ENCODE data around the gene CEPT1.

CEPT1 gene

DNA sequence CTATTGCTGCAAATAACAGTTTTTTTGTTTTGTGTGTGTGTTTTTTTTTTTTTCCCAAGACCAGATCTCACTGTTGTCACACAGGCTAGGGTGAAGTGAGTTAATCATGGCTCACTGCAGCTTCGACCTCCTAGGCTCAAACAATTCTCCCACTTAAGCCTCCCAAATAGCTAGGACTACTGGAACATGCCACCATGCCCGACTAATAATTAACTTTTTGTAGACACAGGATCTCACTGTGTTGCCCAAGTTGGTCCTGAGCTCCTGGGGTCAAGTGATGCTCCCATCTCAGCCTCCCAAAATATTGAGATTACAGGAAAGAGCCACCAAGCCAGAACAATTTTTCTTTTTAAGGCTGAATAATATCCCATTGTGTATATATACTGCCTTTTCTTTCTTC is 35.0 kb upstream of the CEPT1 start:
- Histone ChIP-seq H3K27me3 (replicated peaks; ENCODE audit: control insufficient read depth, insufficient read depth, low read length) (no peaks in the 10 kb centered on the region), H3K4me3 (replicated peaks; ENCODE audit: low read depth, low read length) (no peak overlapping the region), H3K36me3 (ENCODE audit: control insufficient read depth, insufficient read depth, low read length) (no peaks in the 10 kb centered on the region)
- TF ChIP-seq, protein P1, sequence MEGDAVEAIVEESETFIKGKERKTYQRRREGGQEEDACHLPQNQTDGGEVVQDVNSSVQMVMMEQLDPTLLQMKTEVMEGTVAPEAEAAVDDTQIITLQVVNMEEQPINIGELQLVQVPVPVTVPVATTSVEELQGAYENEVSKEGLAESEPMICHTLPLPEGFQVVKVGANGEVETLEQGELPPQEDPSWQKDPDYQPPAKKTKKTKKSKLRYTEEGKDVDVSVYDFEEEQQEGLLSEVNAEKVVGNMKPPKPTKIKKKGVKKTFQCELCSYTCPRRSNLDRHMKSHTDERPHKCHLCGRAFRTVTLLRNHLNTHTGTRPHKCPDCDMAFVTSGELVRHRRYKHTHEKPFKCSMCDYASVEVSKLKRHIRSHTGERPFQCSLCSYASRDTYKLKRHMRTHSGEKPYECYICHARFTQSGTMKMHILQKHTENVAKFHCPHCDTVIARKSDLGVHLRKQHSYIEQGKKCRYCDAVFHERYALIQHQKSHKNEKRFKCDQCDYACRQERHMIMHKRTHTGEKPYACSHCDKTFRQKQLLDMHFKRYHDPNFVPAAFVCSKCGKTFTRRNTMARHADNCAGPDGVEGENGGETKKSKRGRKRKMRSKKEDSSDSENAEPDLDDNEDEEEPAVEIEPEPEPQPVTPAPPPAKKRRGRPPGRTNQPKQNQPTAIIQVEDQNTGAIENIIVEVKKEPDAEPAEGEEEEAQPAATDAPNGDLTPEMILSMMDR (IDR thresholded peaks at IDR 0.05; ENCODE audit: insufficient read depth, low read length, poor library complexity, severe bottlenecking), result no peak
- no peak for DNase-seq (ENCODE audit: extremely low read depth, insufficient read length)

DNA sequence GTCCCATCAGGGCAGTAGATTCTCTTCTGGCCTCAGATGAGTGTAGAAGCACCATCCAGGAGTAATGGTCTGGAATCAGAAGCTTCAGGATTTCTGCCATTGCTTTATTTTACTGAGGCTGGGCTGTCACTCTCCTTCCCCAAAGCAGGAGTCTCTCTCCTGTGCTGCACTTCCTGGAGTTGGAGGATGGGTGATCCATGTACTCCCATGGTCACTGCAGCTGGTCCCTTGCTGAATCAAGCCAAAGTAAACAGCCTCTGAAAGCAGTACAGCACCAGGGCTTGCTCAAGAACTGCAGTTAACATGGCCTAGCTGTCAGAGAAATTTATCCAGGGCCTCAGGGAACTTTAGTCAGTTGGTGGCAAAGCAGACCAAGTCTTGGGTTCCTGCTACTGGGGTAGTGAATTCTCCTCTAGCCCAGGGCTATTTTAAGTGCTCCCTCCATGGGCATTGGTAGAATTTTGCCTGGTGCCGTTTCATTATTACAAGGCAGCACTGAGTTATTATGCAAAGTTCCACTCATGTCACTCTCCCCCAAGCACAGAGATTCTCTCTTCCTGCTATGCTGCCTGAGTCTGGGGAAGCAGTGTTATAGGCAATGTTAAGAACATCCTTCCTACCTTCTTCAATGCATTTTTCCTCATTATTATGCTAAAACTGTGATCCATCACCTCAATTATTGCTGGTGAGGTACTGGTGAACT is 29.7 kb upstream of the CEPT1 start:
- Histone ChIP-seq H3K36me3 (ENCODE audit: control insufficient read depth, insufficient read depth, low read length) (peaks cover 1% of the 10 kb centered on the region; the same call in 1 of the 2 replicates), H3K4me3 (replicated peaks; ENCODE audit: low read depth, low read length) (no peak overlapping the region), H3K27me3 (replicated peaks; ENCODE audit: control insufficient read depth, insufficient read depth, low read length) (no peaks in the 10 kb centered on the region)
- TF ChIP-seq, protein P1 (IDR thresholded peaks at IDR 0.05; ENCODE audit: insufficient read depth, low read length, poor library complexity, severe bottlenecking), result no peak
- DNase-seq (ENCODE audit: extremely low read depth, insufficient read length), result no peak

DNA sequence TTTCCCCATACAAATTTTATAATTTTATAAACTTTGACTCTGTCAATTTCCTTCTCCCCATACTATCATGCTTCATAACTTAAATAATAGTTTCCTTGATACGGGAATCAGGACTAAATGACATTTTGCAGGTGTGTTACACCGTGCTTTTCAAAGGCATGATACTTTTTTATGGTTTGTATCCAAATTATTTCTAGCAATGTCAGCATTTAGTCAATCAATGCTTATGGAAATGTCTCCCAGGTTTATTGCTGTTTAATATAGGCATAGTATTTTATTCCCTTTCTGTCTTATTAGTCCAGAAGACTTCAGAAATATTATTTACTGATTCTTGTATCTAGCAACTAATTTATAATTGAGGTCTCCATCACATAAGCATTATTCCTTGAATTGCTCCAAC is 23.5 kb upstream of the CEPT1 start:
- peaks cover 1% of the 10 kb centered on the region for H3K36me3 ChIP-seq (ENCODE audit: control insufficient read depth, insufficient read depth, low read length)
- DNase-seq (ENCODE audit: extremely low read depth, insufficient read length), result no peak

DNA sequence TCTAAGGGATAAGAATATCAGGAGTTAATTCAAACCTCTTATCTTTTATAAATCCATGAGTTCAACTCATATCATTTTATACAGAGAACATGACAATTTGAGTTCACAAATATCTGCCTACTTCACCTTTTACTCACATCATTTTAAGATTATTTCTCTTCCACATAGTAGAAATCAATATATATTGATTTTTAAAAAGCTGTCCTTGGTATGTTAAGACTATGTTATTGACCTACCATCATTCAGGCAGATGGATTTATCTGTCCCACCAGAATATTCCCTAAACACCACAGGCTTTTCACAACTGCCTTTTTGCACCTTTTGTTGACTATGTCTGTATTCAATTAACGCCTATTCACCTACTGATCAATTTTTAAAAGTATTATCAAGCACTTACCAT is 13.7 kb upstream of the CEPT1 start:
- DNase-seq (ENCODE audit: extremely low read depth, insufficient read length), result no peak
- Histone ChIP-seq H3K27me3 (replicated peaks; ENCODE audit: control insufficient read depth, insufficient read depth, low read length) (no peaks in the 10 kb centered on the region), H3K4me3 (replicated peaks; ENCODE audit: low read depth, low read length) (no peak overlapping the region), H3K36me3 (ENCODE audit: control insufficient read depth, insufficient read depth, low read length) (peaks cover 1% of the 10 kb centered on the region)
- TF ChIP-seq, protein P1 (IDR thresholded peaks at IDR 0.05; ENCODE audit: insufficient read depth, low read length, poor library complexity, severe bottlenecking), result no peak

More for the DNA sequence above, 23.5 kb upstream of the CEPT1 start:
- Histone ChIP-seq H3K4me3 (replicated peaks; ENCODE audit: low read depth, low read length) (no peak overlapping the region), H3K27me3 (replicated peaks; ENCODE audit: control insufficient read depth, insufficient read depth, low read length) (no peaks in the 10 kb centered on the region)
- TF ChIP-seq, protein P1 (IDR thresholded peaks at IDR 0.05; ENCODE audit: insufficient read depth, low read length, poor library complexity, severe bottlenecking), result no peak

DNA sequence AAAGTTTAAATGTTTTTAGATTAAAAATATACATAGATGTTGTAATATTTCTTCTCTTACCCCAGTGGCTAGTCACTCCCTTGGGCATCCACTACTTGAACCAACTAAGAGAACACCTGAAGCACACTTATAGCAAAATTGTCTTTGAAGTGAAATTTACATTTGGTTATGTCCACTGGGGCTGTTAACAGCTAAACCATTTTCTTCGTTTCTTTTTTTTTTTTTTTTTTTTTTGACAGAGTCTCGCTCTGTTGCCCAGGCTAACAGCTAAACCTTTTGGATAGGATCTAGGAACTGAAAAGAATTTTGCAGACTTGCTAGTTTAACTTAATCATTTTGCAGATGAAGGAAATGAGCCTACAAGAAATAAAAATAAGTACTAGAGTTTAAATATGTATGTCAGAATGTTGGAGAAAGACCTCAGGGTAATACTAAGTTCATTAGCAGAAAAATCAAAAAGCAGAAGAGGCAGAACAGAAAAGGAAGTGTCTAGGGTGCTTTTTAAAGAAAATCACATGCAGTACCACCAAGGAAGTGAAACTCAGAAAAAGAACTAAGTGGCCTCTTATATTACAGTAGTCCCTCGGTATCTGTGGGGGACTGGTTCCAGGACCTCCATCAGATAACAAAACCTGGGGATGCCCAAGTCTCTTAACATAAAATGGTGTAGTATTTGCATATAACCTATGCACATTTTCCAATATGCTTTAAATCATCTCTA is 11.9 kb upstream of the CEPT1 start:
- H3K36me3 ChIP-seq (ENCODE audit: control insufficient read depth, insufficient read depth, low read length), result peaks cover 1% of the 10 kb centered on the region
- peak overlapping the region; percentile 11 for H3K4me3 ChIP-seq (replicated peaks; ENCODE audit: low read depth, low read length)
- TF ChIP-seq, protein P1 (IDR thresholded peaks at IDR 0.05; ENCODE audit: insufficient read depth, low read length, poor library complexity, severe bottlenecking), result no peak
- H3K27me3 ChIP-seq (replicated peaks; ENCODE audit: control insufficient read depth, insufficient read depth, low read length), result no peaks in the 10 kb centered on the region
- peak; percentile 68 for DNase-seq (ENCODE audit: extremely low read depth, insufficient read length)

Measured in GM06990 (cell line).